Endothelial cell of umbilical vein (primary cell): ENCODE results near the gene DLGAP1. TPM values are rescaled to one million over a fixed set of nuclear protein-coding genes. Genes with fewer than 3 reads are reported as not detected.

Experiments
- BruUV-seq: library from RNA; stranded (reverse); fragments of 400-500 nt; replicated peaks from 2 replicates; lab custom pipeline; 2021; lab: Mats Ljungman, UMichigan
- CTCF ChIA-PET: fragments of 300-600, 350-600 bp; sonication (Branson Sonifier 250); formaldehyde crosslinking; loops from one replicate; lab custom pipeline; 2021; ENCODE audit warnings: antibody characterized with exemption, inconsistent platforms; lab: Charles Lee
- POLR2A ChIA-PET: fragments of 300-600, 350-600 bp; sonication (Branson Sonifier 250); formaldehyde crosslinking; loops from one replicate; lab custom pipeline; 2021; ENCODE audit warnings: antibody characterized with exemption, inconsistent platforms; lab: Charles Lee
- DNase-seq: peaks from one replicate; pipeline ENCODE4 v3.0.0-alpha.2; 2011; ENCODE audit warnings: low read depth, low spot score
- FAIRE-seq: peaks from 2 replicates; lab custom pipeline; 2011; peaks lifted over from hg19 to GRCh38; lab: Jason Lieb, UNC
- H2AFZ ChIP-seq: 2 replicates; pipeline ENCODE4 v1.6.0; 2012; ENCODE audit warnings: low read depth, low read length, control low read depth, inconsistent platforms
- H3K27ac ChIP-seq: 2 replicates; pipeline ENCODE4 v1.5.1; 2011; ENCODE audit warnings: low read depth, mild to moderate bottlenecking, control low read depth, low read length, moderate library complexity; ENCODE audit not compliant: insufficient read depth
- H3K27me3 ChIP-seq, 2 experiments: 2 replicates each; pipeline versions ENCODE4 v1.6.0 to v1.6.1; 2011; ENCODE audit warnings: low read length in 2 of 2, mixed read lengths in 1 of 2; ENCODE audit not compliant: control insufficient read depth in 2 of 2, insufficient read depth in 2 of 2
- H3K36me3 ChIP-seq, 2 experiments: 2 replicates in 1 of 2; 3 replicates in 1 of 2; pipeline ENCODE4 v1.5.1; 2011; ENCODE audit warnings: low read length in 2 of 2, mild to moderate bottlenecking in 1 of 2, moderate library complexity in 1 of 2; ENCODE audit not compliant: control insufficient read depth in 2 of 2, insufficient read depth in 2 of 2; ENCODE audit errors: extremely low read depth in 1 of 2
- H3K4me1 ChIP-seq: 3 replicates; pipeline ENCODE4 v1.5.1; 2011; ENCODE audit warnings: mild to moderate bottlenecking, low read length; ENCODE audit not compliant: control insufficient read depth, insufficient read depth; ENCODE audit errors: extremely low read depth
- H3K4me2 ChIP-seq: 2 replicates; pipeline ENCODE4 v1.6.1; 2011; ENCODE audit warnings: low read length, control low read depth, mixed read lengths; ENCODE audit not compliant: insufficient read depth
- H3K4me3 ChIP-seq, 3 experiments: fragments of 200-600 bp in 1 of 3; sonication (generic), shearing (Covaris generic) in 1 of 3; replicated peaks in 1 of 3; 2 replicates each; pipeline ENCODE4 v1.5.1; 2011 to 2016; ENCODE audit warnings: control low read depth in 3 of 3, low read length in 3 of 3, mild to moderate bottlenecking in 2 of 3, inconsistent platforms in 1 of 3, low read depth in 1 of 3, moderate library complexity in 1 of 3; ENCODE audit not compliant: insufficient read depth in 1 of 3
- H3K79me2 ChIP-seq: 2 replicates; pipeline ENCODE4 v1.6.0; 2012; ENCODE audit warnings: low read length, inconsistent platforms; ENCODE audit not compliant: control insufficient read depth, insufficient read depth
- H3K9ac ChIP-seq: replicated peaks from 2 replicates; pipeline ENCODE3; 2011; ENCODE audit warnings: low read length, control low read depth; ENCODE audit not compliant: insufficient read depth; ENCODE audit errors: extremely low read depth
- H3K9me1 ChIP-seq: replicated peaks from 3 replicates; pipeline ENCODE4 v1.6.0; 2011; ENCODE audit warnings: mild to moderate bottlenecking, low read length; ENCODE audit not compliant: control insufficient read depth, insufficient read depth; ENCODE audit errors: extremely low read depth
- H3K9me3 ChIP-seq: replicated peaks from 2 replicates; pipeline ENCODE4 v1.5.1; 2012; ENCODE audit warnings: low read length, inconsistent platforms; ENCODE audit not compliant: control insufficient read depth, insufficient read depth
- H4K20me1 ChIP-seq: replicated peaks from 2 replicates; pipeline ENCODE3; 2011; ENCODE audit warnings: mild to moderate bottlenecking, low read length; ENCODE audit not compliant: control insufficient read depth, insufficient read depth; ENCODE audit errors: extremely low read depth
- CTCF ChIP-seq, 2 donors: IDR thresholded peaks; 1 replicate in 1 of 2; 2 replicates in 1 of 2; pipeline ENCODE4 v1.5.1; 2011; ENCODE audit warnings: low read length in 2 of 2, mild to moderate bottlenecking in 2 of 2, moderate library complexity in 2 of 2, control low read depth in 1 of 2, inconsistent platforms in 1 of 2, low read depth in 1 of 2; ENCODE audit not compliant: insufficient read depth in 1 of 2; ENCODE audit errors: extremely low read depth in 1 of 2
- EZH2 ChIP-seq: IDR thresholded peaks from 2 replicates; pipeline ENCODE4 v1.6.1; 2012; ENCODE audit warnings: borderline replicate concordance, low read depth, mild to moderate bottlenecking, moderate library complexity, low read length, inconsistent platforms; ENCODE audit not compliant: severe bottlenecking
- FOS ChIP-seq: IDR thresholded peaks from 2 replicates; pipeline ENCODE4 v1.6.1; 2011; ENCODE audit warnings: mild to moderate bottlenecking, low read length, moderate library complexity, borderline replicate concordance; ENCODE audit not compliant: insufficient read depth
- GATA2 ChIP-seq: IDR thresholded peaks from 2 replicates; pipeline ENCODE4 v1.7.0; 2011; ENCODE audit warnings: low read depth, mild to moderate bottlenecking, moderate library complexity, mixed read lengths, low read length; ENCODE audit not compliant: insufficient read length, insufficient read depth
- JUN ChIP-seq: IDR thresholded peaks from 2 replicates; pipeline ENCODE4 v1.6.1; 2011; ENCODE audit warnings: borderline replicate concordance, low read depth; ENCODE audit not compliant: insufficient read length, insufficient read depth
- MAX ChIP-seq: IDR thresholded peaks from 2 replicates; pipeline ENCODE4 v1.6.1; 2011; ENCODE audit not compliant: insufficient read depth, insufficient read length
- MYC ChIP-seq: IDR thresholded peaks from one replicate; pipeline ENCODE4 v1.6.1; 2011; ENCODE audit warnings: mild to moderate bottlenecking, low read depth, low read length
- POLR2A ChIP-seq: IDR thresholded peaks from 2 replicates; pipeline ENCODE4 v1.6.1; 2012; ENCODE audit warnings: low read depth, mild to moderate bottlenecking, control low read depth, low read length
- POLR2AphosphoS5 ChIP-seq: IDR thresholded peaks from 2 replicates; pipeline ENCODE4 v1.6.1; 2012; ENCODE audit warnings: low read depth, mild to moderate bottlenecking, control low read depth, low read length, moderate library complexity; ENCODE audit not compliant: insufficient read depth
- dilution Hi-C: fragments of 300-500 bp; cut with MboI; formaldehyde crosslinking; loops from one replicate; pipeline ENCODE4 v1.15.0; 2019; ENCODE audit warnings: low sequenced_read_pairs; ENCODE audit not compliant: extremely low pct_ligation_motif_present
- intact Hi-C: fragments of 100-400 bp; cut with micrococcal nuclease; formaldehyde crosslinking; loops from one replicate; pipeline ENCODE4 v1.10.0; 2022
- polyA plus RNA-seq, 4 experiments: library from polyadenylated mRNA; depleted of rRNA in 3 of 4; stranded (reverse) in 3 of 4; unstranded in 1 of 4; fragments of >200 nt; gene quantifications; 2 replicates each; pipeline versions ENCODE4 v1.2.1 to v1.2.3, GENCODE V29; 2011 to 2012; ENCODE audit warnings: missing spikeins in 1 of 4
- total RNA-seq: library from RNA; stranded (reverse); gene quantifications from 2 replicates; pipeline ENCODE4 v1.2.3, GENCODE V29; 2021

The DLGAP1 gene
- total and polyA plus RNA-seq, 2 donors (not counting 3 experiments of a cell fraction or from before 2014, with no cell fraction given) = 0.04 TPM; not detected in 1

GRCh38 chr18:3784949-3785348, 670.2 kb downstream of the DLGAP1 start:
- H3K4me3 ChIP-seq = no peak overlapping the region
- H3K9me3 ChIP-seq = no peaks in the 10 kb centered on the region
- no peaks in the 10 kb centered on the region for H3K9me1 ChIP-seq
- no peak for FAIRE-seq
- H3K27me3 ChIP-seq = no peaks in the 10 kb centered on the region
- H4K20me1 ChIP-seq = no peaks in the 10 kb centered on the region
- H3K27ac ChIP-seq = no peak overlapping the region
- intact Hi-C loops = no loop called here
- no peaks in the 10 kb centered on the region for H3K4me1 ChIP-seq
- DNase-seq = no peak
- H3K4me2 ChIP-seq = no peak overlapping the region
- CTCF ChIA-PET = no interaction called here
- POLR2A ChIA-PET = no interaction called here
- no peaks in the 10 kb centered on the region for H3K36me3 ChIP-seq
- H3K79me2 ChIP-seq = no peaks in the 10 kb centered on the region
- TF ChIP-seq JUN (no peak), POLR2AphosphoS5 (no peak), GATA2 (no peak), CTCF (IDR thresholded peaks at IDR 0.05; ENCODE audit: extremely low read depth in 1 of 2, insufficient read depth in 1 of 2, low read depth in 1 of 2, low read length in 2 of 2) (no peak), FOS (no peak), MYC (no peak), POLR2A (no peak), MAX (no peak), EZH2 (no peak)
- BruUV-seq = no TSS peak
- no peak overlapping the region for H3K9ac ChIP-seq
- H2AFZ ChIP-seq = no peak overlapping the region
- dilution Hi-C loops = no loop called here
